ENCODE data around the gene CGNL1. TPM values are rescaled to one million over a fixed set of nuclear protein-coding genes. Genes with fewer than 3 reads are reported as not detected.

The CGNL1 gene
- total and polyA plus RNA-seq, 7 donors, result 0.18 to 2.2 (median 0.37) TPM

GRCh38 chr15:57538821-57539220 is 162.5 kb downstream of the CGNL1 start:
- no peak overlapping the region for H3K4me3 ChIP-seq
- no peak overlapping the region for H3K27ac ChIP-seq
- intact Hi-C loops (cut with DNase I), result no loop called here
- no peaks in the 10 kb centered on the region for H3K36me3 ChIP-seq (ENCODE audit: insufficient read depth in 1 of 2, low read depth in 1 of 2)
- H3K27me3 ChIP-seq (ENCODE audit: insufficient read depth in 3 of 3, low read length in 2 of 3), result no peaks in the 10 kb centered on the region
- DNase-seq (no peak), ATAC-seq (no peak)
- TF ChIP-seq, protein P1, sequence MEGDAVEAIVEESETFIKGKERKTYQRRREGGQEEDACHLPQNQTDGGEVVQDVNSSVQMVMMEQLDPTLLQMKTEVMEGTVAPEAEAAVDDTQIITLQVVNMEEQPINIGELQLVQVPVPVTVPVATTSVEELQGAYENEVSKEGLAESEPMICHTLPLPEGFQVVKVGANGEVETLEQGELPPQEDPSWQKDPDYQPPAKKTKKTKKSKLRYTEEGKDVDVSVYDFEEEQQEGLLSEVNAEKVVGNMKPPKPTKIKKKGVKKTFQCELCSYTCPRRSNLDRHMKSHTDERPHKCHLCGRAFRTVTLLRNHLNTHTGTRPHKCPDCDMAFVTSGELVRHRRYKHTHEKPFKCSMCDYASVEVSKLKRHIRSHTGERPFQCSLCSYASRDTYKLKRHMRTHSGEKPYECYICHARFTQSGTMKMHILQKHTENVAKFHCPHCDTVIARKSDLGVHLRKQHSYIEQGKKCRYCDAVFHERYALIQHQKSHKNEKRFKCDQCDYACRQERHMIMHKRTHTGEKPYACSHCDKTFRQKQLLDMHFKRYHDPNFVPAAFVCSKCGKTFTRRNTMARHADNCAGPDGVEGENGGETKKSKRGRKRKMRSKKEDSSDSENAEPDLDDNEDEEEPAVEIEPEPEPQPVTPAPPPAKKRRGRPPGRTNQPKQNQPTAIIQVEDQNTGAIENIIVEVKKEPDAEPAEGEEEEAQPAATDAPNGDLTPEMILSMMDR (IDR thresholded peaks at IDR 0.05), result no peak
- H3K4me1 ChIP-seq, result no peaks in the 10 kb centered on the region
- no peaks in the 10 kb centered on the region for H3K9me3 ChIP-seq
- 87 to 89% (median 87%) methylated on average over 9 of the region's 9 CpGs for WGBS, 3 donors

DNA sequence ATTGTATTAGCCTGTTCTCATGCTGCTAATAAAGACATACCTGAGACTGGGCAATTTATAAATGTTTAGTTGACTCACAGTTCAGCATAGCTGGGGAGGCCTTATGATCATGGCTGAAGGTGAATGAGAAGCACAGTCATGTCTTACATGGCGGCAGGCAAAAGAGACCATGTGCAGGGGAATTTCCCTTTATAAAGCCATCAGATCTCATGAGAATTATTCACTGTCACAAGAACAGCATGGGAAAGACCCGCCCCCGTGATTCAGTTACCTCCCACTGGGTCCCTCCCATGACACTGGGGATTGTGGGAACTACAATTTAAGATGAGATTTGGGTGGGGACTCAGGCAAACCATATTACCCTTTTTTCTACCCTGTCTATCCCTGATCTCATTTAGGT is 163.9 kb downstream of the CGNL1 start:
- no peak overlapping the region for H3K27ac ChIP-seq
- ATAC-seq (no peak), DNase-seq (no peak)
- H3K9me3 ChIP-seq, result no peaks in the 10 kb centered on the region
- TF ChIP-seq, protein P1 (IDR thresholded peaks at IDR 0.05), result no peak
- no peaks in the 10 kb centered on the region for H3K27me3 ChIP-seq (ENCODE audit: insufficient read depth in 3 of 3, low read length in 2 of 3)
- no peak overlapping the region for H3K4me3 ChIP-seq
- WGBS, 3 donors, result 93 to 98% (median 93%) methylated on average over 3 of the region's 3 CpGs
- intact Hi-C loops (cut with DNase I), result no loop called here
- no peaks in the 10 kb centered on the region for H3K4me1 ChIP-seq
- H3K36me3 ChIP-seq (ENCODE audit: insufficient read depth in 1 of 2, low read depth in 1 of 2), result no peaks in the 10 kb centered on the region

DNA sequence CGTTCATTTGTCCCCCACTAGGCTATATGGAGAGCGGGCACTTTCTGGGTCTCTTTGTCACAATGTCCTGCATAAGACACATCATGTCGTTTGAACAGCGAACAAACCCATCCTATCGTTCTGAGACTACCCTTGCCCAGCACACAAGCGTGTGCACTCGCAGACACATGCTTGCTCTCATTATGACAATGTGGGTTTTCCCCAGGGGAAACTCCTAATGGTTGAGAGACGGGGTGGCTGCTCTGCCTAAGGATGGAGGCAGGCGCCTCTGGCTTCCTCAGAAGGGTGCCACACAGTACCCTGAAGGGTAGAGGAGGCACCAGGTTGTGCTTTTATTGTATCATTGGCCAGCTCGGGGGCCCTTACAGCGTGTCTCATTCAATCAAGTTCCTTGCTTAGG is 164.4 kb downstream of the CGNL1 start:
- no peak overlapping the region for H3K27ac ChIP-seq
- no peak for ATAC-seq
- intact Hi-C loops (cut with DNase I), result no loop called here
- TF ChIP-seq, protein P1 (IDR thresholded peaks at IDR 0.05), result no peak
- 81 to 95% (median 83%) methylated on average over 11 of the region's 11 CpGs for WGBS, 3 donors
- H3K36me3 ChIP-seq (ENCODE audit: insufficient read depth in 1 of 2, low read depth in 1 of 2), result no peaks in the 10 kb centered on the region
- no peak for DNase-seq
- no peaks in the 10 kb centered on the region for H3K4me1 ChIP-seq
- H3K9me3 ChIP-seq, result no peaks in the 10 kb centered on the region
- H3K27me3 ChIP-seq (ENCODE audit: insufficient read depth in 3 of 3, low read length in 2 of 3), result no peaks in the 10 kb centered on the region
- no peak overlapping the region for H3K4me3 ChIP-seq

DNA sequence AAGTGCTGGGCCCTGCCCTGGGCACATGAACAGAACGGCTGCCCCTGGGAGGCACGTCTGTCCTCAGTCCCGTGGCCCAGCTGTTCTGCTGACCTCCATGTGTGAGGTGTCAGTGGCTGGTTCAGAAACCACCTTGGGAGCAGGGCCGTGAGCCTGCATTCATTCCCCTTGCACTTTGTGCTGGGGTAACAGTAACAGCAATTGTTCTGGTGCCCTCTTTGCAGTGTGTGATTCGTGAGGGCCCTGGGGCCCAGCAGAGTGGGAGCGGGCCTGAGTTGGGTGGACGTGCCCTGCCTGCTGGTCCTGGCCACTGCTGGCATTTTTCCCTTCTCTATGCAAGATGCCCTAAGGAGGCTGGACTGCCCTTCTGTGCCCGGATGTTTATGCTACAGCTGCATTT is 165.0 kb downstream of the CGNL1 start:
- ATAC-seq (no peak), DNase-seq (no peak)
- Histone ChIP-seq H3K9me3 (no peaks in the 10 kb centered on the region), H3K4me1 (no peaks in the 10 kb centered on the region), H3K27me3 (ENCODE audit: insufficient read depth in 3 of 3, low read length in 2 of 3) (no peaks in the 10 kb centered on the region), H3K4me3 (no peak overlapping the region), H3K36me3 (ENCODE audit: insufficient read depth in 1 of 2, low read depth in 1 of 2) (no peaks in the 10 kb centered on the region), H3K27ac (no peak overlapping the region)
- WGBS, 3 donors, result 86 to 91% (median 86%) methylated on average over 8 of the region's 8 CpGs
- TF ChIP-seq, protein P1 (IDR thresholded peaks at IDR 0.05), result no peak
- intact Hi-C loops (cut with DNase I), result no loop called here

- H3K36me3 ChIP-seq (ENCODE audit: insufficient read depth in 1 of 2, low read depth in 1 of 2), result no peaks in the 10 kb centered on the region
- intact Hi-C loops (cut with DNase I), result no loop called here
- ATAC-seq, result peak; percentile 51 to 87 (median 66)
- no peak overlapping the region for H3K27ac ChIP-seq
- WGBS, 3 donors, result 45 to 53% (median 46%) methylated on average over 7 of the region's 7 CpGs
- H3K4me1 ChIP-seq, result no peaks in the 10 kb centered on the region
- no peaks in the 10 kb centered on the region for H3K27me3 ChIP-seq (ENCODE audit: insufficient read depth in 3 of 3, low read length in 2 of 3)
- H3K4me3 ChIP-seq, result no peak overlapping the region
- peak; percentile 74 to 83 for DNase-seq
- H3K9me3 ChIP-seq, result no peaks in the 10 kb centered on the region
- TF ChIP-seq, protein P1 (IDR thresholded peaks at IDR 0.05), result peak; percentile 74
Measured at GRCh38 chr15:57541805-57542504, 165.7 kb downstream of the CGNL1 start.
